Breast epithelium (tissue), 4 donors: ENCODE results near the gene TESK2. TPM values are rescaled to one million over a fixed set of nuclear protein-coding genes. Genes with fewer than 3 reads are reported as not detected.
"Not testable (repeated sequence)": the region's sequence is repeated elsewhere in the genome, so short reads cannot be mapped to it uniquely, and the experiment has no call there.

ENCODE experiments used
- DNase-seq, 2 donors: peaks; one replicate each; pipeline ENCODE4 v3.0.0-alpha.2; 2019; ENCODE audit warnings: low spot score in 2 of 2
- H3K27ac ChIP-seq, 2 donors: fragments of 200-600 bp; sonication (generic) in 1 of 2; one replicate each; pipeline ENCODE4 v1.5.1; 2016 to 2019; ENCODE audit warnings: mild to moderate bottlenecking in 1 of 2
- H3K27me3 ChIP-seq, 2 donors: fragments of 200-600 bp; sonication (generic) in 1 of 2; one replicate each; pipeline versions ENCODE4 v1.5.1 to v1.6.0; 2017 to 2019; ENCODE audit warnings: control low read depth in 1 of 2, mild to moderate bottlenecking in 1 of 2
- H3K36me3 ChIP-seq: fragments of 200-600 bp; one replicate; pipeline ENCODE4 v1.5.1; 2019
- H3K4me1 ChIP-seq, 2 donors: fragments of 200-600 bp; sonication (generic); one replicate each; pipeline ENCODE4 v1.5.1; 2016 to 2019; ENCODE audit warnings: control low read depth in 1 of 2
- H3K4me3 ChIP-seq, 3 donors: fragments of 200-600 bp; sonication (generic); 1 replicate in 2 of 3; 2 replicates in 1 of 3; pipeline ENCODE4 v1.5.1; 2016 to 2019; ENCODE audit warnings: mild to moderate bottlenecking in 3 of 3, moderate library complexity in 2 of 3
- H3K9me3 ChIP-seq, 2 donors: fragments of 200-600 bp; sonication (generic) in 1 of 2; one replicate each; pipeline ENCODE4 v1.5.1; 2016 to 2019; ENCODE audit warnings: control low read depth in 1 of 2
- CTCF ChIP-seq, 3 donors: fragments of 450-650 bp; IDR thresholded peaks; one replicate each; pipeline ENCODE4 v1.5.1; 2016 to 2017; ENCODE audit warnings: antibody characterized with exemption in 3 of 3, mild to moderate bottlenecking in 3 of 3, moderate library complexity in 3 of 3
- POLR2A ChIP-seq: fragments of 450-650 bp; IDR thresholded peaks from one replicate; pipeline ENCODE4 v1.6.1; 2016; ENCODE audit warnings: antibody characterized with exemption, mild to moderate bottlenecking, moderate library complexity
- POLR2AphosphoS5 ChIP-seq, 3 donors: sonication (generic); formaldehyde crosslinking; IDR thresholded peaks; one replicate each; pipeline ENCODE4 v1.6.1; 2017; ENCODE audit warnings: antibody characterized with exemption in 3 of 3
- intact Hi-C: fragments of 100-400 bp; cut with DNase I; formaldehyde crosslinking; loops from one replicate; pipeline ENCODE4 v1.15.1; 2023; ENCODE audit warnings: low total_unique reads
- total RNA-seq, 3 donors: library from RNA; depleted of rRNA; stranded (reverse); fragments of >200 nt; gene quantifications; one replicate each; pipeline ENCODE4 v1.1.0, GENCODE V29; 2016

Gene TESK2
- total RNA-seq, 3 donors from 2014 or later, result 6.2 to 19.2 (median 11.1) TPM

- Histone ChIP-seq H3K4me3 (peak within 1 kb of the TSS; percentile 85 to 97 (median 86)), H3K27ac (peak within 1 kb of the TSS; percentile 89 to 94), H3K27me3 (no peaks in the 10 kb centered on the region), H3K4me1 (peaks cover 5 to 14% of the 10 kb centered on the region in 2 donors), H3K9me3 (no peaks in the 10 kb centered on the region), H3K36me3 (no peaks in the 10 kb centered on the region)
- intact Hi-C loops, result no loop called here
- DNase-seq, result peak; percentile 95 to 99
- peak; percentile 99 for TF ChIP-seq POLR2A
- TF ChIP-seq POLR2AphosphoS5 (IDR thresholded peaks at IDR 0.05), result peak; percentile 100
- peak; percentile 16 to 39 (median 28) for TF ChIP-seq CTCF (IDR thresholded peaks at IDR 0.05)
Measured at GRCh38 chr1:45521413-45522323, 30.7 kb upstream of the TESK2 start, which contains the start of gene PRDX1. Gene PRDX1 (minus strand): TSS chr1:45521884. CDS start chr1:45519043, 2,841 bp downstream.

- not testable (repeated sequence) for H3K9me3 ChIP-seq, H3K27me3 ChIP-seq, DNase-seq, H3K36me3 ChIP-seq
- intact Hi-C loops, result loop anchor here (5.0 kb wide), 1 partner anchor 1542 kb away; the partner anchor contains the start of gene B4GALT2
- peak overlapping the region; percentile 29 to 34 for H3K27ac ChIP-seq
- H3K4me1 ChIP-seq, result peaks cover 5 to 14% of the 10 kb centered on the region in 2 donors
- H3K4me3 ChIP-seq, result peak overlapping the region in 2 of 3 donors; percentile 11 to 29
Measured at GRCh38 chr1:45519774-45520173, 28.8 kb upstream of the TESK2 start.

- peak overlapping the region in 2 of 3 donors; percentile 11 to 29 for H3K4me3 ChIP-seq
- DNase-seq, result no peak
- intact Hi-C loops, result loop anchor here (5.0 kb wide), 1 partner anchor 1542 kb away; the partner anchor contains the start of gene B4GALT2
- no peak for TF ChIP-seq CTCF (IDR thresholded peaks at IDR 0.05)
- TF ChIP-seq POLR2A, result no peak
- TF ChIP-seq POLR2AphosphoS5 (IDR thresholded peaks at IDR 0.05), result no peak
- H3K9me3 ChIP-seq, result no peaks in the 10 kb centered on the region
- H3K27me3 ChIP-seq, result no peaks in the 10 kb centered on the region
- peak overlapping the region in 1 of 2 donors; percentile 11 for H3K27ac ChIP-seq
- peaks cover 5% of the 10 kb centered on the region for H3K36me3 ChIP-seq
- H3K4me1 ChIP-seq, result peaks cover 5 to 14% of the 10 kb centered on the region in 2 donors
Measured at GRCh38 chr1:45518910-45519309, 27.9 kb upstream of the TESK2 start.

GRCh38 chr1:45518366-45518765 lies 27.4 kb upstream of the TESK2 start:
- H3K36me3 ChIP-seq, H3K4me3 ChIP-seq, DNase-seq, H3K27me3 ChIP-seq, H3K9me3 ChIP-seq: not testable (repeated sequence)
- peak overlapping the region in 1 of 2 donors; percentile 11 for H3K27ac ChIP-seq
- intact Hi-C loops, result loop anchor here (5.0 kb wide), 1 partner anchor 1541 kb away; the partner anchor contains the start of gene B4GALT2
- peaks cover 5 to 14% of the 10 kb centered on the region in 2 donors for H3K4me1 ChIP-seq

GRCh38 chr1:45516465-45516864 lies 25.5 kb upstream of the TESK2 start:
- TF ChIP-seq POLR2A (no peak), POLR2AphosphoS5 (IDR thresholded peaks at IDR 0.05) (no peak), CTCF (IDR thresholded peaks at IDR 0.05) (no peak)
- peaks cover 5% of the 10 kb centered on the region for H3K36me3 ChIP-seq
- H3K9me3 ChIP-seq, result no peaks in the 10 kb centered on the region
- no peak for DNase-seq
- peak overlapping the region in 1 of 2 donors; percentile 33 for H3K27ac ChIP-seq
- H3K4me1 ChIP-seq, result peaks cover 5 to 14% of the 10 kb centered on the region in 2 donors
- intact Hi-C loops, result loop anchor here (5.0 kb wide), 1 partner anchor 1539 kb away; the partner anchor contains the start of gene B4GALT2
- no peak overlapping the region for H3K4me3 ChIP-seq
- no peaks in the 10 kb centered on the region for H3K27me3 ChIP-seq

GRCh38 chr1:45516036-45516435 lies 25.1 kb upstream of the TESK2 start:
- H3K4me3 ChIP-seq, result no peak overlapping the region
- peaks cover 5% of the 10 kb centered on the region for H3K36me3 ChIP-seq
- peaks cover 5 to 14% of the 10 kb centered on the region in 2 donors for H3K4me1 ChIP-seq
- no peaks in the 10 kb centered on the region for H3K27me3 ChIP-seq
- no peak for DNase-seq
- peak overlapping the region in 1 of 2 donors; percentile 3 for H3K27ac ChIP-seq
- intact Hi-C loops, result loop anchor here (5.0 kb wide), 1 partner anchor 1539 kb away; the partner anchor contains the start of gene B4GALT2
- no peaks in the 10 kb centered on the region for H3K9me3 ChIP-seq
- TF ChIP-seq CTCF (IDR thresholded peaks at IDR 0.05), result no peak
- no peak for TF ChIP-seq POLR2A
- TF ChIP-seq POLR2AphosphoS5 (IDR thresholded peaks at IDR 0.05), result no peak

- H3K27ac ChIP-seq, H3K4me3 ChIP-seq, intact Hi-C loops, H3K27me3 ChIP-seq, DNase-seq, H3K36me3 ChIP-seq, H3K4me1 ChIP-seq, H3K9me3 ChIP-seq: not testable (repeated sequence)
Measured at GRCh38 chr1:45513532-45514260, 22.7 kb upstream of the TESK2 start.
